Stimulated activated naive CD8-positive, alpha-beta T cell treated with anti-CD3 and anti-CD28 coated beads, Interleukin-15, Interleukin-2, amounts not matched to agents 100 ng/mL and 50 ng/mL, for 24 hours (primary cell): ENCODE data around the gene PPARG.

Experiments
- H3K27ac Mint-ChIP-seq: one replicate; pipeline ENCODE4 v1.8.0; 2021; ENCODE audit warnings: mild to moderate bottlenecking, mixed read lengths
- H3K27me3 Mint-ChIP-seq: one replicate; pipeline ENCODE4 v1.8.0; 2021; ENCODE audit warnings: mixed read lengths
- H3K36me3 Mint-ChIP-seq: one replicate; pipeline ENCODE4 v1.8.0; 2021; ENCODE audit warnings: low read depth, mixed read lengths
- H3K4me1 Mint-ChIP-seq: one replicate; pipeline ENCODE4 v1.8.0; 2021; ENCODE audit warnings: low read depth, mixed read lengths
- H3K4me3 Mint-ChIP-seq: one replicate; pipeline ENCODE4 v1.8.0; 2021; ENCODE audit warnings: mild to moderate bottlenecking, mixed read lengths
- H3K9me3 Mint-ChIP-seq: one replicate; pipeline ENCODE4 v1.8.0; 2021; ENCODE audit warnings: mixed read lengths

PPARG gene

GRCh38 chr3:12316253-12316652 is 27.4 kb downstream of the PPARG start:
- Mint-ChIP-seq H3K4me1 (peaks cover 8% of the 10 kb centered on the region), H3K27me3 (peaks cover 27% of the 10 kb centered on the region), H3K36me3 (no peaks in the 10 kb centered on the region), H3K9me3 (no peaks in the 10 kb centered on the region), H3K4me3 (no peak overlapping the region), H3K27ac (no peak overlapping the region)

- Mint-ChIP-seq H3K9me3 (no peaks in the 10 kb centered on the region), H3K4me1 (peaks cover 5% of the 10 kb centered on the region), H3K27ac (no peak overlapping the region), H3K4me3 (no peak overlapping the region), H3K36me3 (no peaks in the 10 kb centered on the region), H3K27me3 (peaks cover 24% of the 10 kb centered on the region)
Measured at GRCh38 chr3:12316729-12317351, 28.0 kb downstream of the PPARG start.

GRCh38 chr3:12317914-12318313 is 29.0 kb downstream of the PPARG start:
- Mint-ChIP-seq H3K9me3 (no peaks in the 10 kb centered on the region), H3K27ac (no peak overlapping the region), H3K4me1 (peaks cover 4% of the 10 kb centered on the region), H3K27me3 (peaks cover 28% of the 10 kb centered on the region), H3K36me3 (no peaks in the 10 kb centered on the region), H3K4me3 (no peak overlapping the region)

GRCh38 chr3:12318758-12319621 is 30.1 kb downstream of the PPARG start:
- peaks cover 38% of the 10 kb centered on the region for H3K27me3 Mint-ChIP-seq
- H3K27ac Mint-ChIP-seq, result no peak overlapping the region
- no peak overlapping the region for H3K4me3 Mint-ChIP-seq
- peaks cover 4% of the 10 kb centered on the region for H3K4me1 Mint-ChIP-seq
- H3K36me3 Mint-ChIP-seq, result no peaks in the 10 kb centered on the region
- H3K9me3 Mint-ChIP-seq, result no peaks in the 10 kb centered on the region

- H3K27ac Mint-ChIP-seq, result no peak overlapping the region
Measured at GRCh38 chr3:12321015-12321414, 32.1 kb downstream of the PPARG start.

GRCh38 chr3:12323237-12323636 is 34.4 kb downstream of the PPARG start:
- Mint-ChIP-seq H3K27ac (no peak overlapping the region), H3K36me3 (no peaks in the 10 kb centered on the region), H3K4me1 (peaks cover 8% of the 10 kb centered on the region), H3K9me3 (no peaks in the 10 kb centered on the region), H3K4me3 (no peak overlapping the region), H3K27me3 (peaks cover 22% of the 10 kb centered on the region)

More at GRCh38 chr3:12321015-12321414, 32.1 kb downstream of the PPARG start:
- H3K27me3 Mint-ChIP-seq, result peaks cover 26% of the 10 kb centered on the region
- no peaks in the 10 kb centered on the region for H3K36me3 Mint-ChIP-seq
- H3K9me3 Mint-ChIP-seq, result no peaks in the 10 kb centered on the region
- no peak overlapping the region for H3K4me3 Mint-ChIP-seq
- peaks cover 6% of the 10 kb centered on the region for H3K4me1 Mint-ChIP-seq

- Mint-ChIP-seq H3K27me3 (peaks cover 22% of the 10 kb centered on the region), H3K27ac (no peak overlapping the region), H3K4me3 (no peak overlapping the region), H3K36me3 (no peaks in the 10 kb centered on the region), H3K4me1 (peaks cover 3% of the 10 kb centered on the region), H3K9me3 (no peaks in the 10 kb centered on the region)
Measured at GRCh38 chr3:12325586-12326515, 37.0 kb downstream of the PPARG start.

GRCh38 chr3:12327021-12327420 is 38.2 kb downstream of the PPARG start:
- peaks cover 3% of the 10 kb centered on the region for H3K4me1 Mint-ChIP-seq
- H3K27me3 Mint-ChIP-seq, result peaks cover 22% of the 10 kb centered on the region
- H3K4me3 Mint-ChIP-seq, result no peak overlapping the region
- no peaks in the 10 kb centered on the region for H3K9me3 Mint-ChIP-seq
- no peaks in the 10 kb centered on the region for H3K36me3 Mint-ChIP-seq
- no peak overlapping the region for H3K27ac Mint-ChIP-seq

- no peaks in the 10 kb centered on the region for H3K36me3 Mint-ChIP-seq
- peaks cover 14% of the 10 kb centered on the region for H3K27me3 Mint-ChIP-seq
- H3K4me1 Mint-ChIP-seq, result peaks cover 3% of the 10 kb centered on the region
- no peaks in the 10 kb centered on the region for H3K9me3 Mint-ChIP-seq
- H3K4me3 Mint-ChIP-seq, result no peak overlapping the region
- no peak overlapping the region for H3K27ac Mint-ChIP-seq
Measured at GRCh38 chr3:12328132-12328836, 39.4 kb downstream of the PPARG start.

GRCh38 chr3:12328837-12329462 is 40.1 kb downstream of the PPARG start:
- H3K27ac Mint-ChIP-seq, result no peak overlapping the region
- H3K9me3 Mint-ChIP-seq, result no peaks in the 10 kb centered on the region
- H3K4me3 Mint-ChIP-seq, result no peak overlapping the region
- peaks cover 3% of the 10 kb centered on the region for H3K4me1 Mint-ChIP-seq
- peaks cover 7% of the 10 kb centered on the region for H3K27me3 Mint-ChIP-seq
- no peaks in the 10 kb centered on the region for H3K36me3 Mint-ChIP-seq

GRCh38 chr3:12334786-12335185 is 45.9 kb downstream of the PPARG start:
- Mint-ChIP-seq H3K4me1 (peaks cover 22% of the 10 kb centered on the region), H3K4me3 (no peak overlapping the region), H3K9me3 (no peaks in the 10 kb centered on the region), H3K27me3 (no peaks in the 10 kb centered on the region), H3K36me3 (no peaks in the 10 kb centered on the region), H3K27ac (no peak overlapping the region)

GRCh38 chr3:12335421-12335820 is 46.6 kb downstream of the PPARG start:
- H3K27ac Mint-ChIP-seq, result no peak overlapping the region

GRCh38 chr3:12336099-12336498 is 47.2 kb downstream of the PPARG start:
- Mint-ChIP-seq H3K4me1 (peaks cover 22% of the 10 kb centered on the region), H3K36me3 (no peaks in the 10 kb centered on the region), H3K4me3 (peak overlapping the region; percentile 9), H3K9me3 (no peaks in the 10 kb centered on the region), H3K27ac (peak overlapping the region; percentile 34), H3K27me3 (no peaks in the 10 kb centered on the region)

More at GRCh38 chr3:12335421-12335820, 46.6 kb downstream of the PPARG start:
- no peaks in the 10 kb centered on the region for H3K9me3 Mint-ChIP-seq
- H3K27me3 Mint-ChIP-seq, result no peaks in the 10 kb centered on the region
- peaks cover 22% of the 10 kb centered on the region for H3K4me1 Mint-ChIP-seq
- no peaks in the 10 kb centered on the region for H3K36me3 Mint-ChIP-seq
- H3K4me3 Mint-ChIP-seq, result peak overlapping the region; percentile 9
